ENCODE results near the gene BMPR1A.

DNA sequence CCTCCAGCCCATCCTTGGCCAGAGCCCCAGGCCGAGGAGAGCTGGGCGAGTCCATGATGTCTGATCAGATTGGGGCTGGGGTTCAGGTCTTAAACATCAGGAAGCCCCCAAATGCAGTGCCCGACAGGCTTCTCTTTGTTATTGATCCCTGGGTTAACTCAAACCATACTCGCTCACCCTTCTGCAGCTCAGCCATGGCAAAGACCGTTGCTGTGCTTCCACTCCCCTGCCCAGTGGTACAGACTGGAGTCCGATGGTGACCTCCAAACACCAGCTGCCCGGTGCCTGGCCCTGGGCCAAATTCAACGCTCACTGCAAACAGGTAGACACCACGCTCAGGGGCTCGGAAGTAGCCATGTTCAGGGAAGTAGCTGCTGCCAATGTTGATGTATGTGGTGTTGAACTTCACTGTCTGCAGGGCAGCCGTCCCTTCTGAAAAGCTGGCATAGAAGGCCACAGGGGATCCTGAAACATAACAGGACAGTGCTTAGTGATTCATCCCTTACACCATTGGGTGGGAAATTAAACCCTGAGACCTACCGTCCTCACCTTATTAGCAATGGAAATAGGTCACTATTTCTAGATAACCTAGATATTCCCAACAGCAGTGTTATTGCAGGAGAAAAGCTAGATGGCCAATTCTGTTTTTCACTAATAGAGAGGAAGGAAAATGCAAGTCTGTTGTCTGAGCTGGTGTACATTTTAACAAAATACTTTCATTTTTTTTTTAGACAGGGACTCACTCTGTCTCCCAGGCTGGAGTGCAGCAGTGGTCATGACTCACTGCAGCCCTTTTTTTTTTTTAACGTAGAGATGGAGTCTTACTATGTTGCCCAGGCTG, 180.5 kb downstream of the BMPR1A start:
- TF ChIP-seq, protein P1, sequence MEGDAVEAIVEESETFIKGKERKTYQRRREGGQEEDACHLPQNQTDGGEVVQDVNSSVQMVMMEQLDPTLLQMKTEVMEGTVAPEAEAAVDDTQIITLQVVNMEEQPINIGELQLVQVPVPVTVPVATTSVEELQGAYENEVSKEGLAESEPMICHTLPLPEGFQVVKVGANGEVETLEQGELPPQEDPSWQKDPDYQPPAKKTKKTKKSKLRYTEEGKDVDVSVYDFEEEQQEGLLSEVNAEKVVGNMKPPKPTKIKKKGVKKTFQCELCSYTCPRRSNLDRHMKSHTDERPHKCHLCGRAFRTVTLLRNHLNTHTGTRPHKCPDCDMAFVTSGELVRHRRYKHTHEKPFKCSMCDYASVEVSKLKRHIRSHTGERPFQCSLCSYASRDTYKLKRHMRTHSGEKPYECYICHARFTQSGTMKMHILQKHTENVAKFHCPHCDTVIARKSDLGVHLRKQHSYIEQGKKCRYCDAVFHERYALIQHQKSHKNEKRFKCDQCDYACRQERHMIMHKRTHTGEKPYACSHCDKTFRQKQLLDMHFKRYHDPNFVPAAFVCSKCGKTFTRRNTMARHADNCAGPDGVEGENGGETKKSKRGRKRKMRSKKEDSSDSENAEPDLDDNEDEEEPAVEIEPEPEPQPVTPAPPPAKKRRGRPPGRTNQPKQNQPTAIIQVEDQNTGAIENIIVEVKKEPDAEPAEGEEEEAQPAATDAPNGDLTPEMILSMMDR (IDR thresholded peaks at IDR 0.05) = no peak
- no peak for TF ChIP-seq POLR2A (IDR thresholded peaks at IDR 0.05)
